HEK293 (cell line): Measurements from ENCODE around the gene DNAH8.

ENCODE experiments used
- CTCF ChIA-PET: fragments of 350-600 bp; formaldehyde crosslinking; extraction: SDS; loops from one replicate; lab custom pipeline; 2021; ENCODE audit warnings: antibody characterized with exemption; lab: Yijun Ruan, JAX
- POLR2A ChIA-PET: fragments of 300-600 bp; formaldehyde crosslinking; extraction: SDS; loops from one replicate; lab custom pipeline; 2020; ENCODE audit warnings: antibody characterized with exemption, inconsistent platforms; lab: Yijun Ruan, JAX
- H3K27ac ChIP-seq: fragments of 200-500 bp; sonication (Bioruptor generic); 2 replicates; pipeline ENCODE4 v1.5.1; 2014; ENCODE audit warnings: low read depth, low read length, control low read depth, inconsistent platforms; ENCODE audit errors: extremely low read depth
- H3K36me3 ChIP-seq, 2 experiments: fragments of 200-500 bp in 1 of 2; sonication (Bioruptor generic) in 1 of 2; 1 replicate in 1 of 2; 2 replicates in 1 of 2; pipeline ENCODE4 v1.5.1; 2014 to 2017; ENCODE audit warnings: inconsistent platforms in 2 of 2, low read length in 2 of 2; ENCODE audit not compliant: control insufficient read depth in 2 of 2, insufficient read depth in 1 of 2
- H3K4me1 ChIP-seq: fragments of 200-500 bp; sonication (Bioruptor generic); 2 replicates; pipeline ENCODE4 v1.5.1; 2014; ENCODE audit warnings: mild to moderate bottlenecking, low read length, inconsistent platforms; ENCODE audit not compliant: control insufficient read depth, insufficient read depth
- H3K4me3 ChIP-seq: 2 replicates; pipeline ENCODE4 v1.5.1; 2011; ENCODE audit warnings: low read depth, mild to moderate bottlenecking, control low read depth, low read length, moderate library complexity
- H3K9me3 ChIP-seq: fragments of 200-500 bp; sonication (Bioruptor generic); 2 replicates; pipeline ENCODE4 v1.5.1; 2014; ENCODE audit warnings: low read depth, low read length, inconsistent platforms; ENCODE audit not compliant: control insufficient read depth, insufficient read depth
- HOXC10 ChIP-seq: sonication (generic); formaldehyde crosslinking; IDR thresholded peaks from 2 replicates; pipeline ENCODE4 v1.8.1; 2023; ENCODE audit warnings: mild to moderate bottlenecking, missing genetic modification reagents
- PRDM2 ChIP-seq: fragments of 450-650 bp; formaldehyde crosslinking; IDR thresholded peaks from 2 replicates; pipeline ENCODE4 v1.5.1; 2016; ENCODE audit warnings: missing biosample characterization, missing genetic modification characterization, borderline replicate concordance
- PRDM6 ChIP-seq: fragments of 450-650 bp; formaldehyde crosslinking; IDR thresholded peaks from 2 replicates; pipeline ENCODE4 v1.5.1; 2017; ENCODE audit warnings: missing biosample characterization, missing genetic modification characterization
- ZNF148 ChIP-seq: fragments of 450-650 bp; formaldehyde crosslinking; IDR thresholded peaks from 2 replicates; pipeline ENCODE4 v1.5.0; 2017; ENCODE audit warnings: missing biosample characterization, missing genetic modification characterization, borderline replicate concordance
- ZNF16 ChIP-seq: fragments of 450-650 bp; formaldehyde crosslinking; IDR thresholded peaks from 2 replicates; pipeline ENCODE4 v1.5.1; 2016; ENCODE audit warnings: low read depth, missing biosample characterization, missing genetic modification characterization
- ZNF175 ChIP-seq: fragments of 450-650 bp; formaldehyde crosslinking; IDR thresholded peaks from 2 replicates; pipeline ENCODE4 v1.5.1; 2016; ENCODE audit warnings: missing biosample characterization, missing genetic modification characterization
- ZNF335 ChIP-seq: fragments of 450-650 bp; formaldehyde crosslinking; conservative IDR thresholded peaks from 2 replicates; pipeline ENCODE4 v1.5.1; 2016; ENCODE audit warnings: missing biosample characterization, missing genetic modification characterization
- ZNF398 ChIP-seq: fragments of 450-650 bp; formaldehyde crosslinking; IDR thresholded peaks from 2 replicates; pipeline ENCODE4 v1.5.1; 2017; ENCODE audit warnings: missing biosample characterization, missing genetic modification characterization
- ZNF423 ChIP-seq: fragments of 450-650 bp; formaldehyde crosslinking; IDR thresholded peaks from 2 replicates; pipeline ENCODE4 v1.5.1; 2016; ENCODE audit warnings: missing biosample characterization, missing genetic modification characterization
- ZNF426 ChIP-seq: fragments of 450-650 bp; formaldehyde crosslinking; IDR thresholded peaks from 2 replicates; pipeline ENCODE4 v1.5.1; 2017; ENCODE audit warnings: missing biosample characterization, missing genetic modification characterization, mild to moderate bottlenecking, inconsistent platforms, moderate library complexity
- ZNF704 ChIP-seq: fragments of 450-650 bp; formaldehyde crosslinking; IDR thresholded peaks from 2 replicates; pipeline ENCODE4 v1.5.1; 2016; ENCODE audit warnings: missing biosample characterization, missing genetic modification characterization
- ZNF791 ChIP-seq: fragments of 450-650 bp; formaldehyde crosslinking; IDR thresholded peaks from 2 replicates; pipeline ENCODE4 v1.5.1; 2016; ENCODE audit warnings: missing biosample characterization, missing genetic modification characterization

DNAH8 gene

GRCh38 chr6:38799529-38800184, 84.5 kb downstream of the DNAH8 start:
- POLR2A ChIA-PET, result no interaction called here
- CTCF ChIA-PET, result interaction anchor here (0.6 kb wide), 1 partner anchor 53 kb away, joined by 3 read pairs; no protein-coding TSS in a partner anchor

More at GRCh38 chr6:38799529-38800184, 84.5 kb downstream of the DNAH8 start:
- no peak for TF ChIP-seq ZNF791
- no peak for TF ChIP-seq HOXC10
- no peak for TF ChIP-seq ZNF16 (tag by site-specific recombination)
- TF ChIP-seq PRDM6, result no peak
- TF ChIP-seq ZNF148 (tag by site-specific recombination), result no peak
- TF ChIP-seq ZNF175 (tag by site-specific recombination), result no peak
- TF ChIP-seq ZNF398 (tag by site-specific recombination), result no peak
- TF ChIP-seq ZNF335 (tag by site-specific recombination), result no peak
- TF ChIP-seq ZNF704 (tag by site-specific recombination), result no peak
- no peak for TF ChIP-seq ZNF426
- no peak for TF ChIP-seq ZNF423
- TF ChIP-seq PRDM2 (tag by site-specific recombination), result no peak
- TF ChIP-seq, all 188 proteins: peak for 0
- Histone ChIP-seq H3K4me1 (peaks cover 3% of the 10 kb centered on the region; the same call in 1 of the 2 replicates), H3K27ac (no peak overlapping the region), H3K9me3 (no peaks in the 10 kb centered on the region), H3K36me3 (no peaks in the 10 kb centered on the region), H3K4me3 (no peak overlapping the region)
